ENCODE data around the gene MPV17L2.

Gene MPV17L2

DNA sequence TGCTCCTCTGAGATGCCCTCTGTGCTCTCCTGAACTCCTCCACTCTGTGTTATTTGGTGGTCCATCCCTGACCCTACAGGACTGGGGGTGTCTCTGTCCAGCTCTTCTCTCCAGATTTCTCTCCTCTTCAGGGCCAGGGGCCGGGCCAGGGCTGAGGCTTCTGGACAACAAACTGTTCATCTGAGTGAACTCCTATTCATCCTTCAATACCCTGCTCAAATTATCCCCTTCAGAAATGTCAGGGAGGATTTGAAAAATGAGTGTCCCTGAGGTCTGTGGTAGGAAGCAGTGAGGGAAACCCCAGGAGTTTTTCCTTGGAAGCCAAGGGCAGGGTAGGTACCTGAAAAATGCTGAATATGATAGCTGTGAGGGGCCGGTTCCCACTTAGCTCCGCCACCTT is 25.6 kb downstream of the MPV17L2 start:
- DNase-seq: no peak

DNA sequence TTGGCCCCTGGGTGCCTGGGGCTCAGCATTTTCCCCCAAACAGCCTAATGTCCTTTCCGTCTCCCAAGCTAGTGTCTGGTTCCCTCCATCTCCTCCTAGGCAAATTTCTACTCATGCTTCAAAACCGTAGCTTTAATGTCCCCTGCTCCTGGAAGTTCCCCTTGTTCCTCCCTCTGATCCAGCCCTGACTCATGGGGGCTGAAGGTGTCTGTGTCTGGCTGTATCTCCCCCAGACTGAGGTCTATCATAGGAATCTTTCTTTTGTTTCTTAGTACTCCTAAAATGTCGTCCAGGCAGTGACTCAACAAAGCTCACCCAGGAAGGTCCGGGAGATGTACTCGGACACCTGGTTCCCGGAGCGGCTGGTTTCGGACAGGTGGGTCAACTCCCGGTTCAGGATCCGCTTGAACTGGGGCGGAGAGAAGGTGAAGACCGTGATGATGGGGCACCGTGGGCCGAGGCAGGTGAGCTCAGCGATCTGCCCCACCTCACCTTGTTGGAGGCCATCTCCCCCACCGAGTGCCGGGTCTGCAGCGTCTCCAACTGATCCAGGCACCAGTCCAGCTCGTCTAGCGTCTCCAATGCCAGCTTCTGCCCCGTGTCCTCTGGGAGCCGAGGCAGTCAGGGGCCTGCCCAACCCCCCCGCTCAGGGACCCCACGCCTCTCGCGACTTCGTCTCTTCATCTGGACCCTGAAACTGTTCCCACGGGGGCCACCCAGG is 27.1 kb downstream of the MPV17L2 start:
- no peak for DNase-seq

DNA sequence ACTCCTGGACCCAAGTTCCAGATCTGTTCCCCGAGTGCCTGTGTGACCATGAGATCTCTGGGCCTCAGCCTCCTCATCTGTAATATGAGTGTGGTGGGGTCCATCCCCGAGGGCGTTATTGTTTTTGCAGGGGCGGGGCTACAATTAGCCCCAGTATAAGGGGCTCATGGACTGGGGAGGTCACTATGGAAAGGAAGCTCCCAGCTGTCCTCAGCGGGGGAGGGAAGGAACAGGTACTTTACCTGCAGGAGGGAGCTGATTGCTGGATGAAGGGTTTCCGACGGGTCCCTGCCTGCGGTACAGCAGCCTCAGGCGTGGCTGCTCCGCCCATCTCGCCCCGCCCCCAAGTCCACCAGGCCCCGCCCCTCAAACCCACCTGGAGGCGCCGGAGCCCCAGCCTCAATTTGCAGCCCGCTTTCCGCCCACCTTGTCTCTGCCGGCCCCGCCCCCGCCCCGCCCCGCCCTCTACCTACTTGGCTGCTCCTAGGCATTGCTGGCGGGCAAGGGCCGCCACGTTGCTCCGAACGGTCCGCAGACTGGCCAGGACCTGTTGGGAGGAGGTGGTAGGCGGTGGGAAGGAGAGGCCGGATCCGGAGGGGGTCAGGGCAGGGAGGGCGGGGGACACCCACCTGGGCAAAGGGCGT is 27.7 kb downstream of the MPV17L2 start:
- DNase-seq: no peak

DNA sequence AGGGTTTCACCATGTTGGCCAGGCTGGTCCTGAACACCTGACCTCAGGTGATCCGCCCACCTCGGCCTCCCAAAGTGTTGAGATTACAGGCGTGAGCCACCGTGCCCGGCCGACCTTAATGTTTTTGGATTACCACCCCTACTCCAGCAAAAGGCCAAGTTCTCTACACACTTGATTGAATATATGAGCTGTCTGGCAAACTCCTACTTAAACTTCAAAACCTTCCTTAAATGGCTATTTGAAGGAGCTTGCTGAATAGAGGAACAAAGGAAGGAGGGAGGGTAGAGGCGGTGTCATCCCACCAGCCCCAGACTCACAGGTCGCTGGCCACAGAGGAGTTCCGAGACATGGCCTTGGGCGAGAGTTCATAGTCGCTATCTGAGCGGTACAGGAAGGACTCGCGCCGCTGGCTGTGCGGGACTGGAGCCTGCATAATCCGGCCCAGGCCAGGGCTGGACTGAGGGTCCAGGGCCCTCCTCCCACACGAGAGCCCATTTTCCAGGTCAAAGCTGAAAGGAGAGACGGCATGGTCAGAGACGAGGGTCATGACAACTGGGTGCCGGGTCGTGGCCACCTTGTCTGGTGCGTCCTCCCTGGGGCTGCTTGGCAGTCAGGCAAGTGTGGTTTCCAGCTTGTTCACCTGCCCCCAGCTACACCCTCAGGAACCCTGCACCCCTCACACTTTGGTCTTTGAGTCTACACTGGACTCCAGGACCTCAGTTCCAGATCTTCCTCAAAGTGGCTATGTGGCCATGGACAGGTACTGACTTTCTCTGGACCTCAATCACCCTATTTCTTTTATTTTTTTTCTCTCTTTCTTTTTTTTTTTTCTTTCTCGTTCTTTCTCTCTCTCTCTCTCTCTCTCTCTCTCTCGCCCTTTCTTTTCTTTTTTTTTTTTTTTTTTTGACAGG is 29.1 kb downstream of the MPV17L2 start:
- no peak for DNase-seq

DNA sequence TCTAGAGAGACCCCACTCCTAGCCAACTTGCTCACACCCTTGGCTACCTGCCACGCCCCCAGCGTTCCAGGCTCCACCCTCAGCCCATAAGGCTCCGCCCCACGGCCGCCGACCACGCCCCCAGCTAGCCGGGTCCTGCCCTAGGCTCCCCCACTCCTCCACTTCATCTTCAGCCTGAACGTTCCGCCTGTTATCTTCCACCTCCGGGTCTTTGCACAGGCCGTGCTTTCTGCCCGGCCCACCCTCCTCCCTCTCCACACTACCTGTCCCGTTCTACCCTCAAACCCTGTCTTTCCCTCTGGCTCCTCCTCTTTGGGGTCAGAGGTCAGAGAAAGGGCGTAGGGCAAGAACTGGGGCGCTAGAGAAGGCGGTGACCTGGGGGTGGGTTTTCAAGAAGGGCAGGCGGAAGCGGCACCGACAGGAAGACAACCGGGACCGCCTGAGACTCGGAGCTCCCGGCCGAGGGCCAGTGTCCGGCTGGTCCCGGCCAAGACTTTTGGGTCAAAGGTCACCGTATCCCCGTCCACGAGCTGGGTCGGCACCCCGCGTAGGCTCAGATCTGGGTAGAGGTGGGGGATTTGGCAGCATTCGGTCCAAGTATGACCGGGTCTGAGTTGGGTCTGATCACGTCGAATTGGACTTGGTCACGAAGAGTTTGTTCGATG is 31.0 kb downstream of the MPV17L2 start:
- DNase-seq: peak in 1 of 2 experiments; percentile 17

DNA sequence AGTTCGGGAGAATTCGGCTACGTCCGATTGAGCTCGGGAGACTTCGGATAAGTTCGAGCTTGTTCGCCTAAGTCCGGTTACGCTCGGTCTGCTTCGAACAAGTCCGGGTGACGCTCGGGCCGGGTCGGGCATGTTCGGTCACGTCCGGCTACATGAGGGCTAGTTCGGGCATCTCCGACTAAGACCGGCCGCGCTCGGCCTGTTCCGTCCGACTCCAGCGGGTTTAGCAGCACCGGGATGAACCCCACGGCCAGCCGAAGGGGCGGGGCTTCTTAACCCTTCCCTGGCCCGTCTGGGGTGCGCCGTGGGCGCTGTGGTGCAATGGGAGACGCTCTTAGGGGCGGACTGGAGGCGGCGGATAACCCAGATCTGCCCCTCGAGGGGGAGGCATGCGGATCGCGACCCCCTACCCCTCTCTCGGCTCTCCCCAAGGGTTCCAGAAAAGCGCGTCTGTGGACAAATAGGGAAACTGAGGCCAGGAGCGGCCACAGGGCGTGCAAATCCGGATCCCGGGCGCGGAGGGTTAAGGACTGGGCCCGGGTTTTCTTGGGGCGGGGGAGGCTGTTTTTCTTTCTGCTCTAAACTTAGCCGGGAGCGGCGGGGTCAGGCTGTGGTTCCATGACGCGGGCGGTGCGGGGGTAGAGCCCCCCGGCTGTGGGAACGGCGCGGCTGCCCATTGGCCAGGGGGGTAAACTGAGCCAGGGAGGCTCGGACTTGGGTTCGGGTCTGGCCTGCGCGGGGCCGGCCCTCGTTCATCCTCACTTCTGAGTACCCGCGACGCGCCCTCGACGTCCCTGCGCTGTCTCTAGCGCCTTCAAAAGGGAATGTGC is 31.7 kb downstream of the MPV17L2 start:
- peak; percentile 97 to 98 for DNase-seq

DNA sequence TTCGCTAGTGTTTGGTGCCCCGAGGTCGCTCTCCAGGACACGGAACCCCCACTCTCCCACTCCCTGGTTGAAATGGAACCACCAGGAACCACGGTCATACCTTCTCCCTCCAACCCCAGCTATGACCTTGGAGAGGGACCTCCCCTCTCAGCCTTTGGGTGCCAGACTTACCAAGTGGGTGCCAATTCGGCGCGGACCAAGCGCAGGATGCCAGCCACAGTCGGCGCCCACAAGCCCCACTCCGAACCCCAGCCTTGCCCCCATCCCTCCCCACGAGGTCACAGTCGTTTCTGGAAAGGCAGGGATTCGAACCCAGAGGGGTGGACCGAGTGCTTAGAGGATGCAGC is 32.3 kb downstream of the MPV17L2 start:
- no peak for DNase-seq

DNA sequence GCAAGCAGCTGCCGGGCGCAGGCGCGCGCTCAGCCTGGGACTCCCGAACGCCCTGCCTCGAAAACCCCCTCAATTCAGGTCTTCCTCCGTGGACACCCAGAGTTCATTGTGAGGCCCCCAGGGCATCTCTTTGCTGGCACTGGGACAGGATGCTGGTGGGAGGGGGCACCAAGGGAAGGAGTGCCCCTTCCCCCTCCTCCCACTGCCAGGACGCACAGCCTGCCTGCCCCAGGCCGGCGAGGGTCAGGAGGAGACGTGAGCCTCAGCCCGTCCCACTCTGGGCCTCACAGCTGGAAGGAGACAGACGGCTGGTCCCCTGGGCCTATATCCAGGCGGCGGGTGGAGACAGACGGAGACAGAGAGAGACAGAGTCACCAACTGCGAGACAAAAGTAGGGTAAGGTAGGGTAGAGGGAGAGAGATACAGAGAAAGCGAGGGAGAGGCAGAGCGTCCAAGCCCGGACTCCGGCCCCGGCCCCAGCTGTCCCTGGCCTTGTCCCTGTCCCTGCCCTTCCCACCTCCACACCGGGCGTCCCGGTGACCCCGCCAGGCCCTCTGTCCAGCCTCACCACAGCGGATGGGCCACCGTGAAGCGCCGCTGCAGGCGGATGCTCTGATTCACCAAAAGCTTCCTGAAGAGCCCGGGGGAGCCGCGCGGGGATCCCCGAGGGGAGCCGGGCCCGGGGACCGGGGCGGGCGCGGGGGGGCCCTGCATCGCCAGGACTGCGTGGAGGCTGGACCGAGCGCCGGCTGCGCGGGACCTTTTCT is 32.9 kb downstream of the MPV17L2 start, which contains the start of gene PDE4C:
TSS of gene PDE4C (minus strand) at position 737 of the 767 bp plus-strand sequence. CDS start at position 714, 23 bp downstream.
- DNase-seq: no peak

DNA sequence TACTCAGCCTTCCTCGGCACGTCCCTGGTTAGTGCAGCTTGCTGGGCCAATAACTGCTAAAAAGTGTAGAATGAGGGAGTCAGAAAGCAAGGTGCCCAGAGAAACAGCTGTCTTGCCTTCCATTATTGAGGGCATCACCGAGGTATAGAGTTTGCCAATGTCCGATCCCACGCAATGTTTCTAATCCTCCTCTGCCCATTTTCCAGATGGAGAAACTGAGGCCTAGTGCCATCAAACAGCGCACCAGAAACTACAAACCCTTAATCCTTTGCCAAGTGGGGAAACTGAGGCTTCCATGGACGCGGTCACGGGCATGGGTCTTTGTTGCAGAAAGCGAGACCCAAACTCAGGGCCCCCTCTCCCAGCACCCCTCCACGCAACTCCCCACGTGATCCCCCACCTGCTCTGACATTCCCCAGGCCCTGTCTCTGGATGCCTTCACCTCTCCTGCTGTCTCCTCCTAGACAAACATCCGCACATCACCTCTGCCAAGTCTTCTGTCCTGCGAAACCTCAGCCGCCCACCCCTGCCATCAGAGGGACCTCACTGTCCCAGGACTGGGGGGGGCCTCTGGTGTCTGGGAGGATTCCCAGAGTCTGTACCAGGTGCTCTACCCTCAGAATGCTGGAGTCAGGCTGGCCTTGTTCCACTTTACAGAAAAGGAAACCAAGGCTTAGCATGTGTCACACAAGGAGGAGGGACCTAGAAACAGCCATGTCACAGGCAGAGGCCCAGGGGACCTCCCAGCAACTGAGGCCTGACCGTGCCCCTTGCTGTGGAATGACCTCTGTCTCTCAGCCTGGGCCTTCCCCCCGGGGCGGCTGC is 34.1 kb downstream of the MPV17L2 start:
- no peak for DNase-seq

DNA sequence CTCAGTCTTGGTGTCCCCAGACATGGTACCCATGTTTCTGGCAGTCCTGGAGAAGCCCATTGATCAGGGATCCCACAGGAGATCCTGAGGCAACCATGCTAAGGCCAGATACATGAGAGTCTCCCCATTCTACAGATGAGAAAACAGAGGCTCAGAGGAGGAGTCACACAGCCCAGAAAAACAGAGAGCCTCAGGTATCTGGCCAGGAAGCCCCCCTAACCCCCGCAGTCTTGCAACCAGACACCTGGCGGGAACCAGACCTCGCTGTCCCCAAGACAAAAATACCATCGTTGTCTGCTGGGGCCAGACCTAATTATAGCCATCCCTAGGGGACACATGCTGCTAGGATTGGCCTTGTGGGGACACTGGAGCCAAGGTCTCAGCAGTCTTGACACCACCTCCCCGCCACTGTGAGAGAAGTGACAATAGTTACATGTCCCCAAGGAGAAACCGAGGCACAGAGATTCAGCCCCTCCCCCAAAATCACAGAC is 34.8 kb downstream of the MPV17L2 start:
- no peak for DNase-seq

DNA sequence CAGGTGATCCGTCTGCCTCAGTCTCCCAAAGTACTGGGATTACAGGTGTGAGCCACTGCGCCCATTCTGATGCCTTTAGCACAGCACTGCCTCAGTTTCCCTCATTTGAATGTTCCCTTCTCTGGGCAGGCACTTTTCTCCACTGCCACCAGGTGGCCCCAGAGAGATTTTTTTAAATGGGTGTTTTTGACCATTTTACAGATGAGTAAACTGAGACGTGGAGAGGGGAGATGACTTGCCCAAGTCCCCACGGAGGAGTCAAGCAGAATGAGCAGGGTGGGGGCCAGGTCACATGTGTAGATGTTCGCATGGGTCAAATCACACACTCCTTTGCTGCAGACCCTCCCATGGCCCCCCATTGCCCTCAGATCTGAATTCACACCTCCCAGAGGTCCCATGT is 36.5 kb downstream of the MPV17L2 start:
- no peak for DNase-seq

DNA sequence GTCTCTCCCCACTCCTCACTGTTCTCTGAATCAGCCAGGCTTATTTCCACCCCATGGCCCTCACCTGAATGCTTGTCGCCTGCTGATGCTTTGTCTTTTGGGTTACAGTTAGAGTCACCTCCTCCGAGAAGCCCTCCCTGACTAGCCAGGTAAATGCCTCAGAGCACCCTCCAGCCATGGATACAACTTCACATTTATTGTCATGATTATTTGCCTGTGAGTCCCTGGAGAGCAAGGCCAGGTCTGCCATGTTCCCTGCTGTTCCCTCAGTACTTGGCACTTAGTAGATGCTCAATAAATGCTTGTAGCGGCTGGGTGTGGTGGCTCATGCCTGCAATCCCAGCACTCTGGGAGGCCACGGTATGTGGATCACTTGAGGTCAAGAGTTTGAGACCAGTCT is 36.9 kb downstream of the MPV17L2 start:
- no peak for DNase-seq

DNA sequence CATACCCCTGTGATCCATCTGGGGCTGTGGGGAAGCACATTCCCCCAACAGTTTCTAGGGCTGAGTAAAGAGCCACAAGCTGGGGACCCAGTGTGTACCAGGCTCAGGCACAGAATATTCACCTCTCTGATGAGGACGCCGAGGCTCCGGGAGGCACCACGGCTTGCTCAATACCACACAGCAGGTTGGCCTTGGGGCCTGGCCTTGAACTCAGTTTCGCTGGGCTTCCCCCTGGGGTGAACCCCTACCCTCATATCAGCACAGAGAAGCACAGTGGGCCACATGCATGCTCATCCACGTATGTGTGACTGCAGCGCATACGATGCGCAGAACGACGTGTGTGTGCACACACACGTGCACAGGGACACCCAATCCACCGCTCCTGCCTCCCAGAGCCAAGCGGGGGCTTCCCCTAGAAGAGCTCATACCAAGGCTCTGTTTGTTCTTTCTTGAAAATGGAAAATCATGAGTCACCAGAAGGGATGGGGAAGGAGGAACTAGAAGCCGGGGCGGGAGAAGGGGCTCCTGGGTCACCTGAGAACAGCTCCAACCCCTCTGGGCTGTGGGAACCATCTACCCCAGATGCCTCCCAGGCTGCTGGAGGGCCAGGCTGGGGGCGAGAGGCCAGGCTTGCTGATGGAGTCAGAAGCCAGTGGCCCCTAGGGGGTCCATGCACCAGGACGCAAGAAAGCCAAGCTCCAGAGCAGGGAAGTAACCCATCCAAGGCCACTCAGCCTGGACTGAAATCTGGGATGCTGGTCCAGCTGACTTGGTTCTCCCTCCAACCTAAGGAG is 38.1 kb downstream of the MPV17L2 start:
- DNase-seq: no peak

DNA sequence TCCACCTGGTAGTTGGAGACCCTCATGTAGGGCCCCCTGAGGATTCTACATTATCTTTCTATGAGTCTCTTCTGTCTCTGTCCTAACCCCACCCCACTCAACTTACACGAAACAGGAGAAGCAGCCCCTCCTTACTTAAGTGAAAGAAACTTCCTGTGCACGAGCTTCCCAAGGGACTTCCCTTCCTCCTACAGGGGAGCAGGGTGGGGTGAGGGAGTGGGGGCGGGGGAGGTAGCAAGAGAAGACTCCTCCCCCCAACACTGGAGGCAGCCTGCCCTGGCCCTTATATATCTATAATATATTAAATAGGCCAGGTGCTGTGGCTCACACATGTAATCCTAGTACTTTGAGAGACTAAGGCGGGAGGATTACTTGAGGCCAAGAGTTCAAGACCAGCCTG is 38.8 kb downstream of the MPV17L2 start:
- no peak for DNase-seq

DNA sequence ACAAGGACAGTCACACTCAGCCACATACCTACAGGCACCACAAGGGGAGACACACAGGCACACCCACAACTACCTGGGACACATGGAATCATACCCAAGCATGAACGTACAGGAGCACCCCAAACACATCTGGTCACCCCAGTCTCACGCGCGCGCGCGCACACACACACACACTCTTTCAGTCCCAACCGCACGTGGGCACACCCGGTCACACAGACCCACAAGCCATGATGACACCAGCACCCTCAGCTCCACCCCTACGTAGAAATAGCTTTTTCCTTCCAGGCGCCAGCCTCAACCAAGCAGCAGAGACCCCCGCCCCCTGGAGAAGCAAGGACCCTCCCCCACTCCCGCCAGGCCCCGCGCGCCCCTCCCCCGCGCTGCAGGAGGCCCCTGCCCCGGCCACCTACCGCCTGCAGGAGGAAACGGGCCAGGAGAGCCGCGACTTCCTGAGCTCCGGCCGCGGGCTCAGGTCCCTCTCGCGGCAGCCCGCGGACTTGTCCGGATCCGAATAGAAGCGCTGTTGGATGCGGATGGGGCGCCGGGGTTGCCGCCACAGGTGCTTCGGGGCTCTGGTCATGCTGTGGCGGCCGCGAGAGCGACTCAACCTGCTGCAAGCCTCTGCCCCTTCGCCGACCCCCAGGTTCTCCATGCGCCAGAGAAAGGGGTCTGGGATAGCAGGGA is 39.7 kb downstream of the MPV17L2 start:
- DNase-seq: peak; percentile 49 to 68

DNA sequence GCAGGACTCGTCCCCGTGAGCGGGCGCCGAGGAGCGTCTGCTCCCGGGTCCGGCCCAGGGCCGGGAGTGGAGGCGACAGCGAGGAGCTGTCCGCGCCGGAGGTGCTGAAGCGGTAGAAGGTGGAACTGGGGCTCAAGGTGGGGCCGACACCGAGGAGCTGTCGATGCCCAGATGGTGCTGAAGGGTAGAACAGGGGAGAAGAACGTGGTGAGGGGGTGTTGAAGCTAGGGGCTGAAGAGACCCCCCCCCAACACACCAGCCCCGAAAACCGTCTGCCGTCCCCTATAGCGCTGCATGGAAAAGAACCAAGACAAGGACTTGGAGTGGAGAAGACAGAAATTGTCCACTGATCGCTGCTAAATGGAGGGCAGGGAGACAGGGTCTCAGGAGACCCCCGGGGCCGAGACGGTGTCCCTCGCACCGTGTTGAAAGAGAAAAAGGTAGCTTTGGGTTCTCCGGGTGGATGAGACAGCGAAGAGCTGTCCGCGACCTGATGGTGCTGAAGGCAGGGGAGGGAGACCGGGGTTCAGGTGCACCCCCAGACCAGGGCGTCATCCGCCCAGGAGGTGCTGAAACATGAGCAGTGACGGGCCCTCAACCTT is 40.3 kb downstream of the MPV17L2 start:
- peak in 1 of 2 experiments; percentile 46 for DNase-seq

DNA sequence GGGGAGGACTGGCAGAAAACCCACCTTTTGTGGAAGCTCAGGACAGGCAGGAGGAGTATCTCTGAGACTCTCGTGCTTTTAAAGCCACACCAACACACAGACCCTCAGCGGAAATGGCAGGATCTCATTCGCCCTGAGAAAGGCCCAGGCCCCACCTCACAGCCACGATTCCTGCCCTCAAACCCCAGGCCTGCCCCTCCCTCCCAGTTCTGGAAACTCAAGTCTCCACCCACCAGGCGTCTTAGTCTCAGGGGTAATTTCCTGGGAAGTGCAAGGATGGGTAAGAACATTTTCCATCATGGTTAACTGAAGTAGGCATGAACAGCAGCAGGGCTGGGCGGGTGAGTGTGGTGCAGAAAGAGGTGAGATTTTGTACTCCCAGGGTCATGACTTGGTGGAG is 41.2 kb downstream of the MPV17L2 start:
- no peak for DNase-seq

DNA sequence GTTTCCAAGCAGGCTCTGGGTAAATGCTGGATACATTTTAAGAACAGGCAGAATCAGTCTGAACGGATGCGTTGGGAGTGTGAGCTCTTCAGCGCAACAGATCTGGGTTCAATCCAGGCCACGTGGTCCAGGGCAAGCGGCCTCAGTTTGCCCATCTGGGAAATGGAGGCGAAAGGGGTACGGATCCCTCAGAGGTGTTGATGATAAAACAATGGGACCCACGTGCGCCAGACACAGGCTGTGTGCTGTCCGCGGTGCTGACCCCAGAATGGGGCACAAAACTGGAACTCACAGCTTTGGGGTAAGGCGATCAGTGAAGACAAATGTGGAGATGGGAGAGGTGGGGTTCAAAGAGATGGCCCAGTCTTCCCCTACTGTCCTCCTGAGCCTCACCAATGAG is 46.3 kb downstream of the MPV17L2 start:
- no peak for DNase-seq
